GM12873 (cell line): ENCODE results near the gene MRPL50.

Experiments used
- CTCF ChIP-seq: IDR thresholded peaks from 2 replicates; pipeline ENCODE4 v1.5.1; 2012; ENCODE audit warnings: low read depth, mild to moderate bottlenecking, moderate library complexity, low read length, control low read depth; ENCODE audit not compliant: insufficient read depth; ENCODE audit errors: missing control alignments

Gene MRPL50

GRCh38 chr9:101375546-101375945 lies 22.9 kb downstream of the MRPL50 start:
- TF ChIP-seq CTCF = no peak

- TF ChIP-seq CTCF = no peak
Observed at GRCh38 chr9:101372327-101373118, 25.9 kb downstream of the MRPL50 start.

- TF ChIP-seq CTCF = no peak
Observed at GRCh38 chr9:101371813-101372212, 26.6 kb downstream of the MRPL50 start.

DNA sequence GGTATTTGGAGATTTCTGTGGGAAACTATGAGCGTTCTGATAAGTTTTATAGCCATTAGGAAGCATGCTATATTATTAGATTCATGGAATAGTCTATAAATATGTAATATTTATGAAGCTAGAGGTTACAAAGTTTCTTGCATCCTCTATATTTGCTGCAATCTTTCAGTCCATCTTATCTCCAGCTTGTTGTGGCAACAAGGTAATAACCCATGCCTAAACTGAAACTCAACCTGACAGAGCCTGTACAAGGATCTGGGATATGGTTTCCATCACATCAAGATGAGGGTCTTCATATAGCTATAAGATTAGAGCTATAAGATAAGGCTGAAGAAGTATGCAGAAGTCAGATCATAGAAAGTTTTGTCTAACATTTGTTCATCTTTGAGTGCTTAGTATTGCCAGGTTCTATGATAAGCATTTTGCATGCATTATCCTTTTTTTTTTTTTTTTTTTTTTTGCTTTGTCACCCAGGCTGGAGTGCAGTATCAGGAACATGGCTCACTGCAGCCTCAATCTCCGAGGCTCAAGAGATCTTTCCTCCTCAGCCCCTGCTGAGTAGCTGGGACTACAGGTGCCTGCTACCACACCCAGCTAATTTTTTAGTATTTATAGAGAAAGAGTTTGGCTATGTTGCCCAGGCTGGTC lies 28.4 kb downstream of the MRPL50 start:
- no peak for TF ChIP-seq CTCF

GRCh38 chr9:101369286-101369685 lies 29.1 kb downstream of the MRPL50 start:
- TF ChIP-seq CTCF = no peak

DNA sequence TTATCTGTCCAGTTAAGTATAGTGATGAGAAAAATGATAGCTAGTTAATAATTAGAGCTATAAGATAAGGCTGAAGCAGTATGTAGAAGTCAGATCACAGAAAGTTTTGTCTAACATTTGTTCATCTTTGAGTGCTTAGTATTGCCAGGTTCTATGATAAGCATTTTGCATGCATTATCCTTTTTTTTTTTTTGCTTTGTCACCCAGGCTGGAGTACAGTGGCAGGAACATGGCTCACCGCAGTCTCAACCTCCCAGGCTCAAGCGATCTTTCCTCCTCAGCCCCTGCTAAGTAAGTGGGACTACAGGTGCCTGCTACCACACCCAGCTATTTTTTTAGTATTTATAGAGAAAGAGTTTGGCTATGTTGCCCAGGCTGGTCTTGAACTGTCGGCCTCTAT lies 31.1 kb downstream of the MRPL50 start:
- no peak for TF ChIP-seq CTCF

DNA sequence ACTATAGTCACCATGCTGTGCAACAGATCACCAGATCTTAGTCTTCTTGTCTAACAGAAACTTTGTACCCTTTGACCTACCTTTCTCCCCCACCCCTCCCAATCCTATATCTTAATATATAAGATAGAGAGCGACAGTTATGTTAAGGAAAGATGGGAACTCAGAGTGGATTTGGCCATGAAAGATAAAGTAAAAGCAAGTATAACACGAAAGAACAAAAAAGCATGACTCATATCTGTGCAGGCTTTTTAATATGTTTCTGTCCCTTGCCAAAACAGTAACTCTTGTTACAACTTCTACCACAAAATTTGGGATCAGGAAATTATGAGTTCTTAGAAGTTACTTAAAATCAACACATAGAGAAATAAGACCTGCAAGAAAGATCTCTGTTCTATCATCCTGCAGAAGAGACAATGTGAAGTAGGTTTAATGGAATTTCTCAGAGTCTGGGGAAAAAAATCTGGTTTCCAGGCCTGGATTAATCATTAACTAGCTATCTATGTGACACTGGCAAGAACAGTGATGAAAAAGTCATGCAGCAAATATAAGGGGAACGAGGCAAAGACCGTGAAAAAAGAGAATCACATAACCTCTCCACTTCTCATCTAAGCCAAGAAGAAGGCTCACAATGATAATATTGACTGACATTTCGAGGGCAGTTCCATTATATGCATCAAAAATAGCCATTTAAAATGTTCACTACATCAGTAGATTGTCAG lies 32.2 kb downstream of the MRPL50 start:
- TF ChIP-seq CTCF = no peak
